ENCODE data around the gene CD2AP. TPM values are rescaled to one million over a fixed set of nuclear protein-coding genes. Genes with fewer than 3 reads are reported as not detected.

CD2AP gene
- total and polyA plus RNA-seq, 2 of the 8 experiments (the other 6 are each of a cell fraction or from before 2014, with no cell fraction given) = 8.6 to 75.6 TPM

DNA sequence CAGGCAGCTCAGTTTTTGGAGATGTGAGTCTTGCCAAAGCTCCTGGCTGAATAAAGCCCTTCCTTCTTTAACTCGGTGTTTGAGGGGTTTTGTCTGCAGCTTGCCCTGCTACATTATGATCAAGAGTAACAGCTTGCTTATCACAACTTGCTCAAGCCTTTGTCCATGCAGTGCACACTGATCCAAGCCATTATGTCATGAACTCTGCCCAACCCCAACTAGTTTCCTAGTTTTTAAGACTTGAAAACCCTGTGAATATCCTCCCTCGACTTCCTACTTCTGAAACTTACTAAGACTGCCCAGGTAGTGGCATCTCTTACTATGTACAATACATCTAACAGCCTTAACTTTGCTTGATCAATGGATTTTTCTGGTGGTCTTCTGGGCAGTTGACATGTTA, 170.4 kb downstream of the CD2AP start:
- Histone ChIP-seq H2BK5ac (ENCODE audit: low read depth, low read length) (no peak overlapping the region), H2BK15ac (ENCODE audit: low read length) (no peak overlapping the region), H3K18ac (ENCODE audit: extremely low read depth, low read length) (no peak overlapping the region), H2BK20ac (ENCODE audit: low read length) (no peak overlapping the region), H3K4me1 (replicated peaks in 1 of 4; ENCODE audit: control insufficient read depth in 3 of 4, insufficient read depth in 4 of 4, low read length in 3 of 4) (no peaks in the 10 kb centered on the region), H3K27me3 (replicated peaks in 1 of 4; ENCODE audit: control insufficient read depth in 3 of 4, extremely low read depth in 1 of 4, insufficient read depth in 3 of 4, low read length in 3 of 4) (no peaks in the 10 kb centered on the region), H3K79me1 (ENCODE audit: low read depth, low read length) (no peaks in the 10 kb centered on the region), H4K91ac (replicated peaks; ENCODE audit: insufficient read length, low read length) (no peak overlapping the region), H3K27ac (ENCODE audit: low read depth, low read length) (no peak overlapping the region), H3K23ac (ENCODE audit: insufficient read length) (no peak overlapping the region), H2BK12ac (ENCODE audit: low read depth, low read length) (no peak overlapping the region), H4K8ac (ENCODE audit: extremely low read depth, insufficient read depth, low read length) (no peak overlapping the region), H3K36me3 (ENCODE audit: control insufficient read depth in 2 of 4, insufficient read depth in 4 of 4, low read length in 3 of 4) (no peaks in the 10 kb centered on the region), H2BK120ac (replicated peaks; ENCODE audit: low read depth, low read length) (no peak overlapping the region), H3K79me2 (ENCODE audit: control insufficient read depth in 1 of 2, insufficient read depth in 2 of 2, low read length in 2 of 2) (no peaks in the 10 kb centered on the region), H3K14ac (ENCODE audit: insufficient read length) (no peak overlapping the region), H3K4me2 (ENCODE audit: insufficient read depth in 1 of 2, low read depth in 2 of 2, low read length in 2 of 2) (no peak overlapping the region), H3K4ac (replicated peaks; ENCODE audit: insufficient read length, low read depth, low read length) (no peak overlapping the region), H3K9me3 (ENCODE audit: insufficient read depth in 2 of 2, low read depth in 1 of 2, low read length in 1 of 2) (no peaks in the 10 kb centered on the region), H2AK5ac (ENCODE audit: low read depth, low read length) (no peak overlapping the region), H2AFZ (ENCODE audit: low read length) (no peak overlapping the region), H3K4me3 (ENCODE audit: extremely low read depth in 1 of 4, insufficient read depth in 2 of 4, low read depth in 3 of 4, low read length in 4 of 4) (no peak overlapping the region), H4K20me1 (replicated peaks in 1 of 2; ENCODE audit: control insufficient read depth in 1 of 2, insufficient read depth in 2 of 2, low read length in 2 of 2) (no peaks in the 10 kb centered on the region), H3K23me2 (ENCODE audit: low read depth, low read length) (no peaks in the 10 kb centered on the region), H3K56ac (replicated peaks; ENCODE audit: insufficient read length, low read depth, low read length) (no peak overlapping the region), H4K5ac (ENCODE audit: insufficient read length, low read depth, low read length) (no peak overlapping the region), H3K9ac (replicated peaks in 1 of 4; ENCODE audit: extremely low read depth in 1 of 4, low read depth in 3 of 4, low read length in 3 of 4) (no peak overlapping the region)
- WGBS, 2 experiments (ENCODE audit: extremely low coverage in 1 of 2, insufficient coverage in 1 of 2, insufficient read length in 1 of 2, insufficient replicate concordance in 2 of 2, low coverage in 1 of 2, low lambda C conversion rate in 2 of 2, missing lambda C conversion rate in 1 of 2) = 87% methylated on average over 2 of the region's 2 CpGs; no CpG with 5 or more reads in 1 of the 2 experiments
- no peak for FAIRE-seq
- ChIA-PET POLR2A (ENCODE audit: partially characterized antibody) (no interaction called here), CTCF (ENCODE audit: partially characterized antibody) (interaction anchor here (0.9 to 1.5 kb wide), 2 partner anchors 27 to 132 kb away, joined by 3 to 5 read pairs; no protein-coding TSS in a partner anchor)
- TF ChIP-seq SIRT6 (IDR thresholded peaks at IDR 0.05; ENCODE audit: low read length) = no peak
- TF ChIP-seq CHD1 (IDR thresholded peaks at IDR 0.05; ENCODE audit: low read depth, low read length) = no peak
- no peak for TF ChIP-seq RFX5 (IDR thresholded peaks at IDR 0.05; ENCODE audit: borderline replicate concordance, low read depth, low read length)
- TF ChIP-seq ASH2L (IDR thresholded peaks at IDR 0.05; ENCODE audit: low read length) = no peak
- DNase-seq (ENCODE audit: low read depth in 1 of 2, low spot score in 2 of 2) = no peak
